GM18870 (cell line): ENCODE data around the gene AXIN1.

ENCODE experiments used
- ATAC-seq: cut with Tn5 transposase; IDR thresholded peaks from one replicate; pipeline ENCODE4 v1.9.1; 2021; ENCODE audit warnings: moderate library complexity; ENCODE audit not compliant: unreplicated experiment

The AXIN1 gene

DNA sequence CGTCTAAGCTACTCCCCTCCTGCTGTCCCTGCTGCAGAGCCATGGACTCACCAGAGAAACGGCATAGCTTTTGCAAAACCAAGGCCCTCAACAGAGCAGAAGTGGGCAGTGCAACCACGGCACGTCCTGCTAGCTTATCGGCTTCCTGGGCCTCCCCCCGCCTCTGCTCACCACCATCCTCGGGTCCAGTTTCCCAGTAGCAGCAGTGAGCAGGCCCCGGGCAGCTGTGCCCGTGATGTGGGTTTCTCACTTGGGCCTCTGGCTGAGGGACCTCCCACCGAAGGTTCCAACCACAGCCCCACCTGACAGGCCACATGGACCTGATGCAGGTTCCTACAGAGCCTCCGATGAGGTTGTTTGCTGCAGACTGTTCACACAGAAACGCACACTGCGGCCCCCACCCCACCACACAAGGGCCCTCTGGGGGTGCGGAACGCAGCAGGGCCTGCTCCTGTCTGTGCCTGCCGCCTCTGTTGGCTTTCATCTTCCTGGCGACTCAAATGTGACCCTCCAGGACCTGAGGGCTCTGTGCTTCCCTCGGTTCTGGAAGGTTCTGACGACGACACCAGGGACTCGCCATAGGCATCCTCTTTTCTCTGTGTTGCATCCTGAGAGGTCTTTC is 44.7 kb downstream of the AXIN1 start:
- no peak for ATAC-seq

GRCh38 chr16:306911-307370 is 45.6 kb downstream of the AXIN1 start:
- ATAC-seq = no peak

- no peak for ATAC-seq
Observed at GRCh38 chr16:305916-306626, 46.5 kb downstream of the AXIN1 start.

GRCh38 chr16:303760-304505 is 48.6 kb downstream of the AXIN1 start:
- ATAC-seq = no peak

DNA sequence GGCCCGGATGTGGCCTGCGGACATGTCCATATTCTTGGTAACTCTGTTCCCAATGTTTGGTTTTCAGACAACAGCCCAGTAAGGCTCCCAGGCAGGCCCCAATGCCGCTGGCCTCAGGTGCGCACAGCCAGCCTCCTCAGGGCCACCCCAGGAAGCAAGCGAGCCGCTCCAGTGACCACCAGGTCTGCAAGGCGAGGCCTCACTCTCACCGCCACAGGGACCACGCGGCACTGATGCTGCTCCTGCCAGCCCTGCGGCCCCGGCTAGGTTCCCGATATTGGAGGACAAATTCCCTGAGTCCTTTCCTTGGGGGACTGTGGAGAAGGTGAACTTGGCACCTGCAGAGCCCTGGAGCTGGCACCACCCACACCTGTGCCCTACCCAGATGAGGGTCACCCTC is 50.6 kb downstream of the AXIN1 start:
- ATAC-seq = no peak

DNA sequence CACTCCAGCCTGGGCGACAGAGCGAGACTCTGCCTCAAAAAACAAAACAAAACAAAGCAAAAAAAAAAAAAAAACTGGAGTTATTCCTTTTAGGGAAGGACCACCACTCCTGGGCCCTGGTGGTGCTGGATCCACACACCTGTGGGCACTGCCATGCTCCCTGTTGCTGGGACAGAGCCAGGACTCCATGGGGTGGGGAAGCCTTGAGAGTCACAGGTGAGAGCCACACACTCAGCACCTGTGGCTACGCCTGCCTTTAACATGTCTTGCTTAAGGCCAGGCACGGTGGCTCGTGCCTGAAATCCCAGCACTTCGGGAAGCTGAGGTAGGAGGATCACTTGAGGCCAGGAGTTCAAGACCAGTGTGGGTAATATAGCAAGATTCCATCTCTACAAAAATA is 51.3 kb downstream of the AXIN1 start:
- no peak for ATAC-seq

- ATAC-seq = no peak
Observed at GRCh38 chr16:297832-298231, 54.7 kb downstream of the AXIN1 start.

- ATAC-seq = no peak
Observed at GRCh38 chr16:296806-297510, 55.6 kb downstream of the AXIN1 start.

DNA sequence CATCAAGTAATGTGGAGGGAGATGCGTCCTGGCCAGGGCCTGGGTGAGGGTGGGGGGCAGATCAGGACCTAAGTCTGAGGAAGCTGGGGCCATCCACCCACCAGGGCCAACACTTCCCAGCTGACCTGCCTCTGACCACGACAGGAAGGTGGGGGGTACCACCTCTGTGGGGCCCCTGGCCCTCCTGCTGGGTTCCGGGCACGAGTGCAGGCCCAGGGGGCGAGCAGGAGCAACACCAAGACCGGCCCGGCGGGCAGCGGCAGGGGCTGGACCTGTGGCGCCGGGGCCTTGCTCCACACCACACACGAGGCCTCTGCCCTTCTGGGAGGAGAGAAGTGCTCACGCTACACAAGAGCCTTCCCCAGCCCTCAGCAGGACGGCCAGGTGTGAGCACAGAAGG is 56.2 kb downstream of the AXIN1 start:
- ATAC-seq = no peak

GRCh38 chr16:293043-293775 is 59.3 kb downstream of the AXIN1 start:
- no peak for ATAC-seq

- no peak for ATAC-seq
Observed at GRCh38 chr16:291539-291938, 61.0 kb downstream of the AXIN1 start.

DNA sequence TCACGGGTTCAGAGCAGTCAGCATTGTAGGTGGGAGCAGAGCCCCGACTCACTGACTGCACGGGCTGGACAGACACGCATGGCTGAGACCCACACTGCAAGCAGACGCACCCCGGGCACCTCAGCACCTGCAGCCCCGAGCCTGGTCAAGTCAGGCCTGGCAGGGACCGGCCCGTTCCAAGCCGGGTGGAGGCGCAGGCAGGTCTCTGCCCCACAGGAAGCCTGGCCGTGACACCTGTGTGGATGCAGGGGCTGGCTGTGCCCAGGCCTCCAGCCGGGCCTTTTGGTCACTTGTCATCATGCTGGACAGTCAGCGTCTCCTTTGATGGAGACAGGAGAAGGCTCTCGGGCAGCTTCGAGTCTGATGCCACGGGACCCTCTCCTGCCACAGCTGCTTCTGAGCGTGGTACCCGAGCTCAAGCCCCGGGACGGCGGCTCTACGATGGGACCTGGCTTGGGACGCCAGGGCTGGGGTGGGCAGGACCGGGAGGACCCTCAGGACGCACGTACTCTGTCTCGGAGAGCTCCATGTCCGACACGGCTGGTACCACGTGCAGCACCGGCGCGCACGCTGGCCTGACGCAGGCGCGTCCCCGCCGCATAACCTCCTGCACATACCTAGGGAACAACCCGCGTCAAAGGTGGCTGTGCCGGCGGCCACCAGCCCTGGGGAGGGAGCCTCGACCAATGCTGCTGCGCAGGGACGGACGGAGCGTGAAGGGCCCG is 61.7 kb downstream of the AXIN1 start:
- ATAC-seq = no peak

DNA sequence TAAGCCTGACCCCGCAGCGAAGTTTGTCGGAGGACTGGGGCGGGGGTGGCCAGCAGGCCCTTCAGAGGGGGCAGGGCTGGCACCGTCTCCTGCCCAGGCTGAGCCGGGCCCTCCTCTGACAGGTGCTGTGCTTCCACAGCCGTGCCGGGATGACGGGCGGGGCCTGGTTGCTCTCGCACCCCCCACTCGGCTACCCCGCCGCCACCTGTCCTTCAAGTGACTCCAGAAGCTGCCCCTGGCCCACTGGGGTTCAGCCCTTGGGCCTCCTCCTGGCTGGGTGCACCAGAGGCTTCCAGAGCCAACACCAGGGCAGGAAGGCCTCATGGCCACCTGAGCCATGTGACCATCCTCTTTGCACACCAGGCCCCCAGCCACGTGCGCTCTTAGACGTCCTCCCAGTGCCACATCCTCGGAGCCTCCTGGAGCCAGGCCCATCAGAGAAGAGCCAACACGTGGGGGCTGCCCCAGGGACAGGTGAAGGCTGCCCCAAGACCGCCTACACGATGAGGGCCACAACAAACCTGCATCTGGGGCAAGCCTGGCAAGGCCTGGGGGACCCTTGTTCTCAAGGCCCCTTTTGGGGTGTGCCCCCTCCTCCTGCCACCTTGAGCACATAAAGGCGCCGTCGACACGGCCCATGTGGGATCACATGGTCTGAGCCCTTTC is 62.4 kb downstream of the AXIN1 start:
- ATAC-seq = no peak

DNA sequence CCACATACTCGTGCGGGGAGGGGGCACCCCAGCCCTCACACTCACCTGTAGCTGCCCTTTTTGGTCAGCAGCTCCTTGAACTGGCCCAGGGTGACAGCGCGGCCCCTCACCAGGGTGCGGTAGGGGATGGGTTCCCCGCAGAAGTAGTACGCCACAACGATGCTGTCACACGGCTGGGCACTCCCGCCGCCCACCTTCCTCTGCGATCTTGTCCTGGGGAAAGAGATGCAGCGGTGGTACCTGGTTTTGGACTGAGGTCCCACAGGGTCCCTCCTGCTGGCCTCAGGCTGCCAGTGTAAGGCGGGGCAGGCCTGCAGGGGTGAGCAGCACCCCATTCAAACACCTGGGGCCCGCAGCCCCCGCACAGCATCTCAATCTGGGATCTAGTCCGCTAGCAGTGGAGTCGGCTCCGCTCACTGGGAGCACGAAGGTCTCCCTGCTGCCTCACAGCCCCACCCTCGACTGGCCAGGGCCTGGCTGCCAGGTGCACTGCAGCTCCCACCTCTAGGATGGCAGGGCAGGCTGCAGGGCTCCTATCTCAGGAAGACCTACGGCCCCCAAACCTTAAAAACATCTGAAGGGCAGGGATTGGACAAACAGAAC is 63.0 kb downstream of the AXIN1 start:
- no peak for ATAC-seq

GRCh38 chr16:287981-288920 is 64.3 kb downstream of the AXIN1 start:
- no peak for ATAC-seq

DNA sequence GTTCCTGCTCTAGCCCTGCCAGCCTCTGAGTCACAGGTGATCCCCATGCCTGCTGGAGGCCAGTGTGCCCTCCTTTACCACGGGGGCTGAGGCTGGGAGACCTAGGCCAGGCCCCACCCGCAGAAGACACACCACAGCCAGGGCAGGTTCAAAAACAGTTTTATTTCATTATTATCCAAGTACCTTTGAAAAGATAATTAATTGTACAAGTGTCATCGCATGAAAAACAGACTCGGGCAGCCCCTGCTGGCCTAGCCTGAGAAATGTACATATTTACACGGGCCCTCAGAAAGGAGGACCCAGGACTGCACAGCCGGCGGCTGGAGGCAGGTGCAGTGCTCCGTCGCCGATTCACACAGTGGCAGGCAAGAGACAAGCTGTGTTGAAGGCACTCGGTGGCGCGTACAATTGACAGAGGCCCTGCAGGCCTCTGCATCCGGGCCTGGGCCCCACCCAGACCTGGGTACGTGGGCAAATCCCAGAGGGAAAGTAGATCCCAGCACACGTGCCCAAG is 65.2 kb downstream of the AXIN1 start:
- ATAC-seq = no peak

DNA sequence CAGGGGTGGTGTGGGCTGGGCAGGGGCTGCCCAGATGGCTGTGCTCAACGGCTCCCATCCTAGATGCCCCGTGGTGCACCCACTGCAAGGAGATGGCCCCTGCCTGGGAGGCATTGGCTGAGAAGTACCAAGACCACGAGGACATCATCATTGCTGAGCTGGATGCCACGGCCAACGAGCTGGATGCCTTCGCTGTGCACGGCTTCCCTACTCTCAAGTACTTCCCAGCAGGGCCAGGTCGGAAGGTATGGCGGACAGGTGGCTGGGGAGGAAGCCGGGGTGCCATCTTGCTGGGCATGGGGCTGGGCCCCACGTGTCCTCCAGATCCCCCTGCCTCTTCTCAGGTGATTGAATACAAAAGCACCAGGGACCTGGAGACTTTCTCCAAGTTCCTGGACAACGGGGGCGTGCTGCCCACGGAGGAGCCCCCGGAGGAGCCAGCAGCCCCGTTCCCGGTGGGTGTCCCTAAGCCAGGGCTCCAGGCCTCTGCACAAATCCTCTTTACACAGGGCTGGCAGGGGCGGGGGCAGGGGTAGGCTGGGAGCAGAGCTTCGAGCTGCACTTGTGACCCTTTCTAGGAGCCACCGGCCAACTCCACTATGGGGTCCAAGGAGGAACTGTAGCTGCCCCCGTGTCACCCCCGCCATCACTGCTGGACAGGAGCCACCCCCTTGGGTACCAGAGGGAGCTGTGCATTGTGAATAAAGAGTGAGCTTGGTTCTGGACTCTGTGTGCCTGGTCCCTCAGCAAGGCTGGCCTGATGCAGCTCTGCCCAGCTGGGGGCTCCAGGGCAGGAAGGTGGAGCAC is 65.8 kb downstream of the AXIN1 start:
- ATAC-seq = no peak
